Measurements from ENCODE around the gene COL18A1.
"Not testable (repeated sequence)": the region's sequence is repeated elsewhere in the genome, so short reads cannot be mapped to it uniquely, and the experiment has no call there.

COL18A1 gene

GRCh38 chr21:45363921-45364467 is 41.0 kb upstream of the COL18A1 start:
- Mint-ChIP-seq H3K9me3 (no peaks in the 10 kb centered on the region), H3K36me3 (no peaks in the 10 kb centered on the region), H3K27ac (no peak overlapping the region), H3K4me1 (no peaks in the 10 kb centered on the region), H3K4me3 (no peak overlapping the region), H3K27me3 (peaks cover 16% of the 10 kb centered on the region)
- CTCF ChIA-PET, result no interaction called here
- peak; percentile 28 for DNase-seq

- H3K9me3 Mint-ChIP-seq, result no peaks in the 10 kb centered on the region
- CTCF ChIA-PET, result no interaction called here
- H3K36me3 Mint-ChIP-seq, result no peaks in the 10 kb centered on the region
- H3K27ac Mint-ChIP-seq, result no peak overlapping the region
- H3K4me3 Mint-ChIP-seq, result no peak overlapping the region
- H3K27me3 Mint-ChIP-seq, result peaks cover 16% of the 10 kb centered on the region
- no peak for DNase-seq
- H3K4me1 Mint-ChIP-seq, result no peaks in the 10 kb centered on the region
Observed at GRCh38 chr21:45364468-45365185, 40.3 kb upstream of the COL18A1 start.

GRCh38 chr21:45365186-45365607 is 39.8 kb upstream of the COL18A1 start:
- H3K4me3 Mint-ChIP-seq, result no peak overlapping the region
- no peaks in the 10 kb centered on the region for H3K36me3 Mint-ChIP-seq
- H3K9me3 Mint-ChIP-seq, result no peaks in the 10 kb centered on the region
- DNase-seq, result no peak
- CTCF ChIA-PET, result no interaction called here
- H3K4me1 Mint-ChIP-seq, result peaks cover 3% of the 10 kb centered on the region
- peaks cover 16% of the 10 kb centered on the region for H3K27me3 Mint-ChIP-seq
- no peak overlapping the region for H3K27ac Mint-ChIP-seq

GRCh38 chr21:45365608-45366241 is 39.2 kb upstream of the COL18A1 start:
- no peak for DNase-seq
- Mint-ChIP-seq H3K27ac (no peak overlapping the region), H3K27me3 (peaks cover 19% of the 10 kb centered on the region), H3K4me3 (no peak overlapping the region), H3K4me1 (peaks cover 6% of the 10 kb centered on the region), H3K36me3 (no peaks in the 10 kb centered on the region), H3K9me3 (no peaks in the 10 kb centered on the region)
- CTCF ChIA-PET, result no interaction called here

GRCh38 chr21:45366476-45366875 is 38.5 kb upstream of the COL18A1 start:
- CTCF ChIA-PET, result no interaction called here
- no peak overlapping the region for H3K27ac Mint-ChIP-seq
- H3K4me1 Mint-ChIP-seq, result peaks cover 6% of the 10 kb centered on the region
- H3K9me3 Mint-ChIP-seq, result no peaks in the 10 kb centered on the region
- DNase-seq, result no peak
- no peak overlapping the region for H3K4me3 Mint-ChIP-seq
- H3K27me3 Mint-ChIP-seq, result peaks cover 19% of the 10 kb centered on the region
- H3K36me3 Mint-ChIP-seq, result no peaks in the 10 kb centered on the region

- CTCF ChIA-PET, result no interaction called here
- Mint-ChIP-seq H3K27ac (no peak overlapping the region), H3K4me3 (no peak overlapping the region), H3K4me1 (peaks cover 6% of the 10 kb centered on the region), H3K27me3 (peaks cover 21% of the 10 kb centered on the region), H3K9me3 (no peaks in the 10 kb centered on the region), H3K36me3 (no peaks in the 10 kb centered on the region)
- DNase-seq, result no peak
Observed at GRCh38 chr21:45366931-45367401, 38.0 kb upstream of the COL18A1 start.

GRCh38 chr21:45367402-45368351 is 37.3 kb upstream of the COL18A1 start:
- no peaks in the 10 kb centered on the region for H3K9me3 Mint-ChIP-seq
- CTCF ChIA-PET, result no interaction called here
- no peak for DNase-seq

GRCh38 chr21:45369018-45369417 is 35.9 kb upstream of the COL18A1 start:
- H3K27ac Mint-ChIP-seq, H3K4me1 Mint-ChIP-seq, CTCF ChIA-PET, H3K4me3 Mint-ChIP-seq, H3K36me3 Mint-ChIP-seq, DNase-seq, H3K9me3 Mint-ChIP-seq: not testable (repeated sequence)
- peaks cover 31% of the 10 kb centered on the region for H3K27me3 Mint-ChIP-seq

More at GRCh38 chr21:45367402-45368351, 37.3 kb upstream of the COL18A1 start:
- Mint-ChIP-seq H3K27me3 (peaks cover 24% of the 10 kb centered on the region), H3K4me1 (peaks cover 6% of the 10 kb centered on the region), H3K27ac (no peak overlapping the region), H3K36me3 (no peaks in the 10 kb centered on the region), H3K4me3 (no peak overlapping the region)

- Mint-ChIP-seq H3K4me1 (peaks cover 6% of the 10 kb centered on the region), H3K9me3 (no peaks in the 10 kb centered on the region), H3K27ac (no peak overlapping the region), H3K27me3 (peaks cover 27% of the 10 kb centered on the region), H3K36me3 (no peaks in the 10 kb centered on the region), H3K4me3 (no peak overlapping the region)
- DNase-seq, result no peak
- CTCF ChIA-PET, result no interaction called here
Observed at GRCh38 chr21:45370575-45370974, 34.4 kb upstream of the COL18A1 start.

- CTCF ChIA-PET, result no interaction called here
- peaks cover 6% of the 10 kb centered on the region for H3K4me1 Mint-ChIP-seq
- no peak overlapping the region for H3K27ac Mint-ChIP-seq
- H3K27me3 Mint-ChIP-seq, result peaks cover 27% of the 10 kb centered on the region
- no peaks in the 10 kb centered on the region for H3K9me3 Mint-ChIP-seq
- no peak for DNase-seq
- no peaks in the 10 kb centered on the region for H3K36me3 Mint-ChIP-seq
- no peak overlapping the region for H3K4me3 Mint-ChIP-seq
Observed at GRCh38 chr21:45371081-45371480, 33.9 kb upstream of the COL18A1 start.

GRCh38 chr21:45371655-45372054 is 33.3 kb upstream of the COL18A1 start:
- Mint-ChIP-seq H3K27ac (no peak overlapping the region), H3K9me3 (no peaks in the 10 kb centered on the region), H3K36me3 (no peaks in the 10 kb centered on the region), H3K27me3 (peaks cover 27% of the 10 kb centered on the region), H3K4me3 (no peak overlapping the region), H3K4me1 (peaks cover 6% of the 10 kb centered on the region)
- no peak for DNase-seq
- CTCF ChIA-PET, result no interaction called here

GRCh38 chr21:45372732-45373355 is 32.1 kb upstream of the COL18A1 start:
- Mint-ChIP-seq H3K27ac (no peak overlapping the region), H3K4me1 (peaks cover 6% of the 10 kb centered on the region), H3K36me3 (no peaks in the 10 kb centered on the region), H3K9me3 (no peaks in the 10 kb centered on the region), H3K27me3 (peaks cover 27% of the 10 kb centered on the region), H3K4me3 (no peak overlapping the region)
- no peak for DNase-seq
- CTCF ChIA-PET, result no interaction called here

- Mint-ChIP-seq H3K27me3 (peaks cover 38% of the 10 kb centered on the region), H3K4me3 (no peak overlapping the region), H3K4me1 (peaks cover 6% of the 10 kb centered on the region), H3K9me3 (no peaks in the 10 kb centered on the region), H3K27ac (no peak overlapping the region), H3K36me3 (no peaks in the 10 kb centered on the region)
- no peak for DNase-seq
- CTCF ChIA-PET, result no interaction called here
Observed at GRCh38 chr21:45373991-45374816, 30.8 kb upstream of the COL18A1 start.
